ENCODE results near the gene DGKE. TPM values are rescaled to one million over a fixed set of nuclear protein-coding genes. Genes with fewer than 3 reads are reported as not detected.

Gene DGKE
- total and polyA plus RNA-seq, 7 donors = 0.38 to 3.2 (median 0.76) TPM

- no peak for ATAC-seq
- Histone ChIP-seq H3K9me3 (no peaks in the 10 kb centered on the region), H3K36me3 (ENCODE audit: insufficient read depth in 1 of 2, low read depth in 1 of 2) (peaks cover 0 to 12% of the 10 kb centered on the region in 2 donors), H3K27me3 (ENCODE audit: insufficient read depth in 3 of 3, low read length in 2 of 3) (no peaks in the 10 kb centered on the region), H3K4me1 (no peaks in the 10 kb centered on the region), H3K27ac (no peak overlapping the region), H3K4me3 (no peak overlapping the region)
- 90 to 95% (median 94%) methylated on average over 1 of the region's 1 CpG for WGBS, 3 donors
- DNase-seq = no peak
- TF ChIP-seq CTCF (IDR thresholded peaks at IDR 0.05) = no peak
- intact Hi-C loops (cut with DNase I) = no loop called here
Observed at GRCh38 chr17:56845934-56846333, 12.0 kb downstream of the DGKE start.

DNA sequence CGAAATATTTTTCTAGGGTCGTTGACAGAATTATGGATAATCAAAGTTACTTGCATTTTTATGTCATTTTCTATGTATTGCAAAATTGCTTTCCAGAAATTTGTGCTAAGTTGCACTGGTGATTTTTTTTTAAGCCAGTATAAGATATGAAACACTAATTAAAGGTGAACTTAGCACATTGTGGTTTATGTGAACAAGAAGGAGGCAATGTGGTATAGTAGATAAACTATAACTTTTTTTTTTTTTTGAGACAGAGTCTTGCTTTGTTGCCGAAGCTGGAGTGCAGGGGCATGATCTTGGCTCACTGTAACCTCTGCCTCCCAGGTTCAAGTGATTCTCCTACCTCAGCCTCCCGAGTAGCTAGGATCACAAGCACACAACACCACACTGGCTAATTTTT lies 13.2 kb downstream of the DGKE start:
- no peak overlapping the region for H3K27ac ChIP-seq
- no peaks in the 10 kb centered on the region for H3K4me1 ChIP-seq
- DNase-seq (no peak), ATAC-seq (no peak)
- intact Hi-C loops (cut with DNase I) = no loop called here
- no peaks in the 10 kb centered on the region for H3K9me3 ChIP-seq
- 93 to 98% (median 96%) methylated on average over 4 of the region's 4 CpGs for WGBS, 3 donors
- H3K36me3 ChIP-seq (ENCODE audit: insufficient read depth in 1 of 2, low read depth in 1 of 2) = peaks cover 0 to 12% of the 10 kb centered on the region in 2 donors
- H3K27me3 ChIP-seq (ENCODE audit: insufficient read depth in 3 of 3, low read length in 2 of 3) = no peaks in the 10 kb centered on the region
- no peak overlapping the region for H3K4me3 ChIP-seq
- no peak for TF ChIP-seq CTCF (IDR thresholded peaks at IDR 0.05)

DNA sequence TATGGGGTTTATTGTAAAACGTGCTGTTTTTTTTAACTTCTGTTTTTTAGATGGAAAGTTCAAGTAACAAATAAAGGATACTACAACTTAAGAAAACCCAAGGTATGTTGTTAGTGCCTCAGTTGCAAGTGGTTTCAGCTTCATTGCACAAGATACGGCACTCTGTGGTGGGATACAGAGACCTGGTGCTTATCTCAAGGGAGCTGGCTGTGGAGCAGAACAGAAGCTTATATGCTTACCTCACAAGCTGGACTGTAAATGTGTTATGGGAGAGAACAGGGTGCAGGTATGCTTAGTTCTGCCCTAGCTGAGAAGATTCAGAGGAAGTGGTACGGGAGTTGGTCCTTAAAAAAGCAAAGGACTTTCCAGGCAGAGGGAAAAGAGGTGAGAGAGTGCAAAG lies 15.2 kb downstream of the DGKE start:
- 70 to 77% (median 72%) methylated on average over 3 of the region's 3 CpGs for WGBS, 3 donors

DNA sequence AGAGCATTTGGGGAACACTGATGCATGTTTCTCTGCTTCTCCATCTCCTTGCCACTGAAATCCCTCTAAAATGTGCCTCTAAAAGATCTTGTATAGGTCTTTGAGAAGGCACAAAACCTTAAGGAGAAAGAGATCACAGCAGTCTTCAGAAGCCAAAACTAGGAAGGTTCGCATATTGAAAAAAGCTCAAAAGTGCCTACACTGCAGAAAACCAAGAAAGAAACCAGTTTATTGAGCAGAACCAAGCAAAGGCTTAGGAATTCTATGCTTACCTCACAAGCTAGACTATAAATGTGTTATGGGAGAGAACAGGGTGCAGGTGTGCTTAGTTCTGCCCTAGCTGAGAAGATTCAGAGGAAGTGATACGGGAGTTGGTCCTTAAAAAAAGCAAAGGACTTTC lies 16.6 kb downstream of the DGKE start:
- no peak overlapping the region for H3K27ac ChIP-seq
- no peaks in the 10 kb centered on the region for H3K9me3 ChIP-seq
- no peaks in the 10 kb centered on the region for H3K4me1 ChIP-seq
- DNase-seq = no peak
- H3K36me3 ChIP-seq (ENCODE audit: insufficient read depth in 1 of 2, low read depth in 1 of 2) = peaks cover 0 to 16% of the 10 kb centered on the region in 2 donors
- no peak for ATAC-seq
- 89 to 98% (median 92%) methylated on average over 2 of the region's 2 CpGs for WGBS, 3 donors
- TF ChIP-seq CTCF (IDR thresholded peaks at IDR 0.05) = no peak
- no peak overlapping the region for H3K4me3 ChIP-seq
- H3K27me3 ChIP-seq (ENCODE audit: insufficient read depth in 3 of 3, low read length in 2 of 3) = no peaks in the 10 kb centered on the region
- intact Hi-C loops (cut with DNase I) = no loop called here

More for the DNA sequence above, 15.2 kb downstream of the DGKE start:
- Histone ChIP-seq H3K9me3 (no peaks in the 10 kb centered on the region), H3K27me3 (ENCODE audit: insufficient read depth in 3 of 3, low read length in 2 of 3) (no peaks in the 10 kb centered on the region), H3K4me1 (no peaks in the 10 kb centered on the region), H3K36me3 (ENCODE audit: insufficient read depth in 1 of 2, low read depth in 1 of 2) (peaks cover 0 to 12% of the 10 kb centered on the region in 2 donors), H3K27ac (no peak overlapping the region), H3K4me3 (no peak overlapping the region)
- TF ChIP-seq CTCF (IDR thresholded peaks at IDR 0.05) = no peak
- intact Hi-C loops (cut with DNase I) = no loop called here
- ATAC-seq = no peak
- DNase-seq = no peak

GRCh38 chr17:56851008-56851407 lies 17.1 kb downstream of the DGKE start:
- no peak for TF ChIP-seq CTCF (IDR thresholded peaks at IDR 0.05)
- Histone ChIP-seq H3K4me3 (no peak overlapping the region), H3K36me3 (ENCODE audit: insufficient read depth in 1 of 2, low read depth in 1 of 2) (peaks cover 0 to 16% of the 10 kb centered on the region in 2 donors), H3K4me1 (no peaks in the 10 kb centered on the region), H3K27me3 (ENCODE audit: insufficient read depth in 3 of 3, low read length in 2 of 3) (no peaks in the 10 kb centered on the region), H3K27ac (no peak overlapping the region), H3K9me3 (no peaks in the 10 kb centered on the region)
- DNase-seq (no peak), ATAC-seq (no peak)
- 60 to 66% (median 64%) methylated on average over 3 of the region's 3 CpGs for WGBS, 3 donors
- intact Hi-C loops (cut with DNase I) = no loop called here
